Activated CD4-positive, alpha-beta T cell treated with anti-CD3 and anti-CD28 coated beads, Interleukin-2, amount 50 U/mL, for 16 hours (primary cell): ENCODE data around the gene ZNF575.
"Not testable (repeated sequence)": the region's sequence is repeated elsewhere in the genome, so short reads cannot be mapped to it uniquely, and the experiment has no call there.

Source experiments
- DNase-seq: peaks from one replicate; pipeline ENCODE4 v3.0.0-alpha.2; 2020

Gene ZNF575

DNA sequence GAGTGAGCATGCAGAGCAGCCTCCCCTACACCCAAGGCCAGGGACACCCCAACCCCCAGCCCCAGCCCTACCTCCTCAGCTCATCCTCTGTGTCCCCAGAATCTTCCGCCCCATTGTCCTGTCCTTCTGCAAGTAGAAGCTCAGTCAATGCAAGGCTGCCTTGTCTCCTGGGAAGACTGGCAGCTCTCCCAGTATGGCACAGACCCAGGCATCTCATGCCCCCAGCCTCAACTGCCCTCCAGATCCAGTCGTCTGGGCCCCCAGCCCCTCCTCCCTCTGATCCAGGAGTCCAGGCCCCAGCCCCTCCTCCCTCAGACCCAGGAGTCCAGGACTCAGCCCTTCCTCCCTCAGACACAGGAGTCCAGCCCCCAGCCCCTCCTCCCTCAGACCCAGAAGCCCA is 13.0 kb downstream of the ZNF575 start:
- DNase-seq, result no peak

DNA sequence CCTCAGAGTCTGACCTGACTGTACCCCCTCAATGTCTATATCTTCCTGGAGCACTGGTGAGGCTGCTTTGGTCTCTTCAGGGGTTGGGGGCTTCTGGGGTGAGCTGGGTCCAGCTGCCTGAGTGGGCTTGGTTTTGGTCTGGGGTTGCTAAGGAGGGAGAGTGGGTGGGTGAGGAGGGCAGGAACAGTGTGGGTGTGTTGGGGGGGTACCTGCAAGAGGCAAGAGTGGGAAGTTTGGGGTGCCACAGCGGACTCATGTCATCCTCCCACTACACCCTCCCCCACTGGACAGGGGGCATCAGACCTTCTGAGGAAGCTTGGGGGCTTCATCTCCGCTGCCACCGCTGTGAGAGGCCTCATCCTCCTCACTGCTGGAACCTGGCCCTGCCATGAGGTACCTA is 13.6 kb downstream of the ZNF575 start:
- DNase-seq, result no peak

DNA sequence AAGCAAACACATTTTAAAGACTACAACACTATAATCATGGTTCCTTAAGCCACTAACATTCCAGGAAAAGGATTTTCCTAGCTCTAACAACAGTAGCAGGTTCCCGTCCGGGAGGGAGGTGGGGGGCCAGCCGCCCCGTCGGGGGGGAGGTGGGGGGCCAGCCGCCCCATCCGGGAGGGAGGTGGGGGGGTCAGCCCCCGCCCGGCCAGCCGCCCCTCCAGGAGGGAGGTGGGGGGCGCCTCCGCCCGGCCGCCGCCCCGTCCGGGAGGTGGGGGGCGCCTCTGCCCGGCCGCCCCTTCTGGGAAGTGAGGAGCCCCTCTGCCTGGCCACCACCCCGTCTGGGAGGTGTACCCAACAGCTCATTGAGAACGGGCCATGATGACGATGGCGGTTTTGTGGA is 14.9 kb downstream of the ZNF575 start:
- DNase-seq, result not testable (repeated sequence)

DNA sequence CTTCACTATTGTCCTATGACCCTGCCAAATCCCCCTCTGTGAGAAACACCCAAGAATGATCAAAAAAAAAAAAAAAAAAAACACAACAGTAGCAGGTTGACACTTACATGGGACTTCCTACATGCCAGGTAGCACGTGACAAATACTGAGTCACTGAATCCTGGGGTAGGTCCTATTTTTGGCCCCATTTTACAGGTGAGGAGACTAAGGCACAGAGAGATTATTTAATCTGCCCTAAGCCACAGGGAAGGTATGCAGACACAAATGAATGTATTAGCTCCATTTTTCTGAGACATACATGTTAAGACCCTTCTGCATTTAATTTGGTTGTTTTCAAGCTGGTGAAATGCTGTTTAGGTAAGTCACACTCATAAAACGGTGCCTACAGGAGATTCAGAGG is 15.7 kb downstream of the ZNF575 start:
- DNase-seq, result no peak

DNA sequence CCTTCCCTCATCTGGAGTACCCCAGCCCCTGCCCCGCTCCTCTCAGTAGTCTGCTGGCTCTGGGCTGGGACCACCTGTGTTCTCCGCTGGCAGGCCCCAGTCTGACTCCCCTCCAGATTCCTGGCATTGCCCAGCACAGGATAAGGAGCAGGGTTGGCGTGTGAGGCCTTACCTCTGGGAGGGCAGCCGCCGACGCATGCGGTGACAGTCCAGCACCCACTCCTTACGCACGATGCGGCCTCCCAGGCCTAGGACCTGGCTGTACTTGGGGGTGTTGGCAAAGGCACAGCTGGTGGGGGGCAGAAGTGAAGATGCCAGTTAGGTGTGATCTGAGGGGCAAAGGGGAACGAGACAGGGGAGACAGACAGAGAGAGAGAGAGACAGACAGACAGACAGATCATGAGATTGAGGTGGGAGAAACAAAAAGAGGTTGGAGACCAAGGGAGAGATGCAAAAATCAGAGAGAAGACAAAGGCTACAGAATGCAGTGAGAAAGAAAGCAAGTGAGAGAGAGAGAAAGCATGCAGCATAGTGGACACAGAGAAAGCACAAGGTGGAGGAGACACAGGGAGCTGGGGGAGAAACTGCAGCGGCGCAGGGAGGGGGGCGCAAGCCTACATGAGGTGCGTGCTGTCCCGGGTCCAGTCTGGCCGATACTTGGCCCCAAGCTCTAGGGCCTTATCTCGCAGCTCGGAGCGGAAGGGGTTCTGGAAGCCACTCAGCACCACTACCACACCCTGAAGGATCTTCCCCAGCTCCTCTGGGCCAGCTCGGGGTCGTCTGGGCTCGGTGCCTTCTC is 18.6 kb downstream of the ZNF575 start:
- no peak for DNase-seq

DNA sequence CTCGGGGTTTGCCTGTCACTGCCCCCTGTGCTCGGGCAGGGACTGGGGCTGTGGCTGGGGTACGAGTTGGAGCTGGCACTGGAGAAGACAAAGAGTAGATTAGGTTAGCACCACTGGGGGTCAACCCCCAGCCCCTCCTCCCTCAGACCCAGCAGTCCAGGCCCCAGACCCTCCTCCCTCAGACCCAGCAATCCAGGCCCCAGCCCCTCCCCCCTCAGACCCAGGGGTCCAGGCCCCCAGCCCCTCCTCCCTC is 19.1 kb downstream of the ZNF575 start:
- DNase-seq, result no peak

DNA sequence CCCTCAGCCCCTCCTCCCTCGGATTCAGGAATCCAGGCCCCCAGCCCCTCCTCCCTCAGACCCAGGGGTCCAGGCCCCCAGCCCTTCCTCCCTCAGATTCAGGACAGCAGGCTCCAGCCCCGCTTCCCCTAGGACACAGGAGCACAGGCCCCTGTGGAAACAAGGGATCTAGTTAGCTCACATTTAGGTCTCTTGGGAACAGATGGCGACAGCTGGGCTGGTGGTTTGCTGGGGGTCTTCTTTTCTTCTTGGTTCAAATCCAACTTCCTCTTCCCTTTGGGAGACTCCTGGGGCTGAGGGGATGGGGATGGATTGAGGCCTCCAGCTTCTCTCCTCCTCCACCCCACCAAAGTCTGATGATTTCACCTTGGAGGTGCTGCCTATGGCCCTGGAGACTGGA is 19.6 kb downstream of the ZNF575 start:
- DNase-seq, result no peak

DNA sequence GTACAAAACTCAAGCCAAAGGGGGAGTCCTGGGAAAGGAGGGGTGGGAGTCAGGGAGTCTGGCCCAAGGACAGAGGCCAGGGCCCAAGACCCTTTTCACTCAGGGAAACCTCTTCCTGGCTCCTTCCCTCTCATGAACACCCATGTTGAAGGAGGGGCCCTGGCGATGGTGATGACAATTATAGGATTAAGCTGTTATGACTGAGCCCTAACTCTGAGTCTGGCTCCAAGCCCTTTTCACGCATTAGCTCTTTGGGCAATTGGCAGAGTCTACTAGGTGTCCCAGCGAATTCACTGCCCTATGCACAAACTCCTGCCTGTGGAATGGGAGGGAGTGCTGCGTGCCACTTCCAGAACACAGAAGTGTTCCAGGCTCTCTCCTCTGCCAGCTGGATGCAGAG is 20.7 kb downstream of the ZNF575 start:
- DNase-seq, result no peak

DNA sequence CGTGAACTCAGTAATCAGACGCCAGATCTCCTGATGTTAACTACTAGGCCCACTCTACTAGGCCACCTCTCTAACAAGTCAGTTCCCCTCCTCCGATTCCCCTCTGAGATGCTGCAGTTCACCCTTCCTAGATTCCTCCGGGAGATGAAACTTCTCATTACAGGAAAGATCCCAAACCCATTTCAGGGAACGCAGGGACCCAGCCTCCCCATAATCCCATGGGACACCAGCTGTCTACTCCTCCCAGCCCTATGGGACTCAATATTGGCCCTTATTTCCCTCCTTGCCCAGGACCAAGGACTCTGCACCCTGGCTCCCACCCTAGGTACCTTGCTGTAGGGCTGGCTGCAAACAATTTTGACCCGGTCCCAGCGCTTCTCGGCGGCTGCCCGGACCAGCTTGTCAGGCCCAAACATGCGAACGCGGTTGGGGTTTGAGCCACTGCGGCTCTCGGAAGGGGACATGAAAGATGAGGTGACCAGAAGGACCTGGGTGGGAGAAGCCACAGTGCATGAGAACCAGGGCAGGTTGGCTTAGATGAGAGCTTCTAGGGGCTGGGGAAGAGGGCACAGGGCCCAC is 21.4 kb downstream of the ZNF575 start:
- no peak for DNase-seq

DNA sequence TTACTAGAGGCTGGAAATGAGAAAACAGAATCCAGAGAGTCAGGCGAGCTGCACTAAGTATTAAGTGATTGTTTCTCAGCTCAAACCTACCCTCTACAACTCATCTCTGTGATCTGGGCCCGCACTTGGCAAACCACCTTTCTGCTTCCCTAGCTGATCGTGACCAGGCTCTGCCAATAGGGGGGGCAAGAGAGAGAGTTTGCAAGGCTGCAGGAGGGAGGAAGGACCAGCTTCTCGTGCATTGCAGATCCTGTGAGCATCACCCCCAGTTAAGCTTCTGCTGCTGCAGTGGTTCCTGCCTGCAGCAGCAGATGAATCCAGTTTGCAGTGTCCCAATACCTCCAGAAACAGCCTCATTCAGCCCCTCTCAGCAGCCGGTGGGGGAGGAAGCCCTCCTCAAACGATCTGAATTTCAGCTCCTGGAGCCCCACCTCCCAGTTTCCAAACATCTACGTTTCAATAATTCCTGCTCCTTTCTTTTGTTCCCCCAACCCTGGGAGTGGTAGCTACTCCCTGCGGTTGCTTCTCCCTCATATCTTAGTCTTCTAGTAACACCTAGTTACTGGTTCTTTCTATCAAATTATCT is 22.3 kb downstream of the ZNF575 start:
- DNase-seq, result peak; percentile 86

DNA sequence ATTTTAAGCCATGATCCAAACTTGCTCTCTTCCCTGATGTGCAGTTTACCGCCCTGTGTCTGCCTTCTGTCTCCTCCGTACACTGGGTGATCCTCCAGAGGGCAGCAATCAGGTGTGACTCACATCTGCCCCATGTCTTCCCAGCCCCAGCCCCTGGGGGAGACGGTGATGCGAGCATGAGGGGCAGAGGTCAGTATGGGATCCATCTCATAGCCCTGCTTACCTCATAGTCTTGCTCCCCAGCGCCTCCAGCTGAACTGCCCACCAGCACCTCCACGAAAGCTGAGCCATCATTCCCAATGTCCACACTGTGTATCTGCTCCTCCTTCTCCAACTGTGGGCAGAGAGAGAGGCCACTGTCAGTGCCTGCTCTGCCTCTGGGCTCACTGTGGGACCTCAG is 27.7 kb downstream of the ZNF575 start:
- DNase-seq, result no peak

DNA sequence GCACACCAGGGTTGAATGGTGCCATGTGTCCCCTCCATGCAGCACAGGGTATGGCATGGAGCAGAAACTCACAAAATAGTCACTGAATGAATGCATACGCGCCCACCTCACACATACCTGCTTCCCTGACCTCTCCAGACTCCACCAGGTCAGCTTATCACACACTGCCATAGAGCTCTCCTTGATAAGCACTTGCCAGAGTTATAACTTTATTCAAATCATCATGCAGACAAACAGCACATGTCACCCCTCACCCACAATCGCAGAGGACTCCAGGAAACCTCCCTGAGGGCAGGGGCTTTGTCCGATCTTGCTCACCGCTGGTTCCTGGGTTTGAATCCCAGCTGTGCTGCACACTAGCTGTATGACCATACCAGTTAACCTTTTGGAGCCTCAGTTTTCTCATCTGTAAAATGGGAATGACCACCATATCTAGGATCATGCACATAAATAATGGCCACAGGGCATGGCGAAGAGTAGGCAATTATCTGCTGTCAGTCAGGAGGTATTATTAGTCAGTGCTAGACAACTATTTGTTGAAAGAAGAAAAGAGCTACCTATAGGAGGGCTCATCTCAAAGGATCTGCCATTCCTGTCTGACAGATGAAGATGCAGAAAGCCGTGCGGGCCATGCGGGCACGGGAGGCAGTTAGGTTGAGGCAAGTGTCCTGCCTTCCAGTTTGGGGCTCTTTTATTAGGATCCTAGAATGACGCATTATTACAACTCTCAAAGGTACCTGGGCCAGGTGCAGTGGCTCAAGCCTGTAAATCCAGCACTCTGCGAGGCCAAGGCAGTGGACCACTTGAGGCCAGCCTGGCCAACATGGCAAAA is 28.4 kb downstream of the ZNF575 start:
- no peak for DNase-seq

DNA sequence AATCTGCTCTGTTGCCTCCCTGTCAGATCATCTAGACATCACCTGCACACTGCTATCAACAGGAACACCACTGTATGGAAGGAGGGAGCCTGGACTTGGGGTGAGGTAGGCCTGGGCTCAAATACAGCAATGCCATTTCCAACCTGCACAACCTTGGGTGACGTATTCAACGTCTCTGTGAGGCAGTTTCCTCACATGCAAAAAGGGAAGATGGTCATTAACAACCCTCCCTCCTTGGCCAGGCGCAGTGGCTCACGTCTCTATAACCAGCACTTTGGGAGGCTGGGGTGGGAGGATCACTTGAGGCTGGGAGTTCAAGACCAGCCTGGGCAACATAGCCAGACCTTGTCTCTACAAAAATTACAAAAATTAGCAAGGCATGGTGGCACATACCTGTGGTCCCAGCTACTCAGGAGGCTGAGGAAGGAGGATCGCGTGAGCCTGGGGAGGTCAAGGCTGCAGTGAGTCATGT is 29.3 kb downstream of the ZNF575 start:
- no peak for DNase-seq

DNA sequence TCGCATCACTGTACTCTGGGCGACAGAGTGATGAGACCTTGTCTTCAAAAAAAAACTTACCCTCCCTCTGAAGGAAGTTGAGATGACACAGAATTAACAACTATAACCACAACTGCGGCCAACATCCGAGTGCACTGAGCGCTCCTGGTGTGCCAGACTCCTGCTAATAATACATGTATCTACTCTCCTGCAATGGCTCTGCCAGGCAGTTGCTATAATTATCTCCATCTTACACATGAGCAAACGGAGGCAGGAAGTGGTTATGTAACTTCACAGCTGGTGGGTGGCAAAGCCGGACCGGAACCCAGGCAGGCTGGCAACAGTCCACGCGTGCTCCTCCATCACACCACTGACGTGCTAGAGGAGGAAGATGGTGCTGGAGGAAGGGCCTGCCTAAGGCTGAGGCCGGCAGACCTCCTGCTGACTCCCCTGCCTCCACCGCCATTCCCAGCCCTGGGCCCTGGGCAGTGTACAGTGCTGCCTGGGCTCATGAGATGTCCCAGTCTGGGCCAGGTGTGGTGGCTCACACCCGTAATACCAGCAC is 29.8 kb downstream of the ZNF575 start:
- peak; percentile 92 for DNase-seq

DNA sequence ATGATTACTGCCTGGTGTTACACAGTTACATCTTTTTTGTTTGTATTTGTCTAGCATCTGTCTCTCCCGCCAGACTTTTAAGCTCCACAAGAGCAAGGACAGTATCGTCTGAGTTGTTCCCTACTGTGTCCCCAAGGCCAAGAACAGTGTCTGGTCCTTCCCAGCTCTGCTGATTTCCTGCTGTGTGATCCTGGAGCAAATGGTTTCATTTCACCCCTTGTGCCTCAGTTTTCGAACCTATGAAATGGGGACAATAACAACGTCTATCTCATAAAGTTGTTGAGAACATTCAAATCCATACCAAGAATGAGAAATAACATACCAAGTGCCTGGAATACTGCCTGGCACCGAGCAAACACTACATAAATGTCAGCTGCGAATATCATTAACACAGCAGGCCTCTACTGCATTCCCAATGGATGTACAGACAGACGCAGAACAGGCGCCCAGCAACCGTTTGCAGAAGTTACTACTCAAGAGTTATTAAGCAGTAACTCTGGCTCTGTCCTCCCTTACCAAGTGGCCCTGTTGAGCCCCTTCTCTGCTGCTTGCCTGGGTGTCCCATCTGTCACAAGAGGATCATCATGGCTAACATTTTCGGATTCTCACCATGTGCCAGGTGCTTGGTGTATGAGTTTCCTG is 30.9 kb downstream of the ZNF575 start:
- no peak for DNase-seq

DNA sequence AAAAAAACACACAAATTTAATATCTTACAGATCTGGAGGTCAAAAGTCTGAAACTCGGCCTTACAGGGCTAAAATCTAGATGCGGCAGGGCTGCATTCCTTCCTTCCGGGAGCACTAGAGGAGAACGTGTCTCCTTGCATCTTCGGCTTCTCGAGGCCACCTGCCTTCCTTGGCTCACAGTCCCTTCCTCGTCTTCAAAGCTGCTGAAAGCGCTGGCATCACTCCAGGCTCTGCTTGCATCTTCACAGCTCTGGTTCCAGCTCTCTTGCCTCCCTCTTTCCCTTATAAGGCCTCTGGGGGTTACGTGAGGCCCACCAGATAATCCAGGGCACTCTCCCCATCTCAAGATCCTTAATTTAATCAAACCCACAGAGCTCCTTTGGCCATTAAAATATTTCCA is 31.8 kb downstream of the ZNF575 start:
- no peak for DNase-seq

DNA sequence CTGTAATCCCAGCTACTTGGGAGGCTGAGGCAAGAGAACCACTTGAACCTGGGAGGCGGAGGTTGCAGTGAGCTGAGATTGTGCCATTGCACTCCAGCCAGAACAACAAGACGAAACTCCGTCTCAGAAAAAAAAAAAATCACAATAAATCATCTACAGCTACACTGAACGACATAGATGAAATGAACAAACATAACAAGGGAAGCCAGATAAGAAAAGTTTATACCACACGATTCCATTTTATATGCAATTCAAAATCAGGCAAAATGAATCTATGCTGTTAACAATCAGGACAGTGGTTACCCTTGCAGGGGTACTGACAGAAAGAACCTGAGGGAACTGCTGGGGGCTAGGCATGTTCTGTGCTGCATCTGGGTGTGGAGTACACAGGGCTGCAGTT is 36.7 kb downstream of the ZNF575 start:
- no peak for DNase-seq

DNA sequence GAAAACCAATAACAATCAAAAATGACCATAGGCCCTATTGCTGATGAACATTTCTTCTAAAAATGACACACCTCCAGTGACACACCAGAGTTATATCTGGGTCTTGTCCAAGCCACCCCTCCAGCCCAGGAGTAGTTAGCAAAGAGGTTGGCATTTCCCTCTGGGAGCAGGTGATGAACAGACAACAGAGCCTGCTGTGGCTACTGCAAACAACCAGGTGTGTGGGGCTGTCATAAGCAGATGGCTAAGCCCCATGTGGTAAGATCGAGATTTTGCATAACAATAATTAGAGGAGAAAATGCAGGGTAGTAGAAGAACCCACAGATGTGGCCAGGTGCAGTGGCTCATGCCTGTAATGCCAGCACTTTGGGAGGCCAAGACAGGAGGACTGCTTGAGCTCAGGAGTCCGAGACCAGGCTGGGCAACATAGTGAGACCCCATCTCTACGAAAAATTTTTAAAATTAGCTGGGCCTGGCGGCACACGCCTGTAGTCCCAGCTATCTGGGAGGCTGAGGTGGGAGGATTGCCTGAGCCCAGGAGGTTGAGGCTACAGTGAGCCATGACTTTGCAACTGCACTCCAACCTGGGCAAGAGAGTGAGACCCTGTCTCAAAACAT is 37.3 kb downstream of the ZNF575 start:
- no peak for DNase-seq

DNA sequence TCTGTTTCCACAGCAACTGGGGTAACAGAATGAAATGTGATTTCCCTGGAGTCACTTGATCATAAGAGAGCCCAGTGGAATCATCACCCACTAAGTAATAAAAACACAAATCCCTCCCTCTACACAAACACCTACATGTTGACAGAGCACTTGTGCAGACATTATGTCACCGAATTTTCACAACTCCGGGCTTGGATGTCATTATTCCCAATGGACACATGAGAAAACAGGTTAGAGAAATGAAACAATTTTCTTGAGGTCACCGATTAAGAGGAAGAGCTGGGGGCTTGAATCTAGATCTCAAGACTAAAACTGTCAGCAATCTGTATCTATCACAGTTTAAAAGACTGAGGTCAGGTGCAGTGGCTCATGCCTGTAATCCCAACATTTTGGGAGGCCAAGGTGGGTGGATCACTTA is 39.2 kb downstream of the ZNF575 start:
- DNase-seq, result no peak

DNA sequence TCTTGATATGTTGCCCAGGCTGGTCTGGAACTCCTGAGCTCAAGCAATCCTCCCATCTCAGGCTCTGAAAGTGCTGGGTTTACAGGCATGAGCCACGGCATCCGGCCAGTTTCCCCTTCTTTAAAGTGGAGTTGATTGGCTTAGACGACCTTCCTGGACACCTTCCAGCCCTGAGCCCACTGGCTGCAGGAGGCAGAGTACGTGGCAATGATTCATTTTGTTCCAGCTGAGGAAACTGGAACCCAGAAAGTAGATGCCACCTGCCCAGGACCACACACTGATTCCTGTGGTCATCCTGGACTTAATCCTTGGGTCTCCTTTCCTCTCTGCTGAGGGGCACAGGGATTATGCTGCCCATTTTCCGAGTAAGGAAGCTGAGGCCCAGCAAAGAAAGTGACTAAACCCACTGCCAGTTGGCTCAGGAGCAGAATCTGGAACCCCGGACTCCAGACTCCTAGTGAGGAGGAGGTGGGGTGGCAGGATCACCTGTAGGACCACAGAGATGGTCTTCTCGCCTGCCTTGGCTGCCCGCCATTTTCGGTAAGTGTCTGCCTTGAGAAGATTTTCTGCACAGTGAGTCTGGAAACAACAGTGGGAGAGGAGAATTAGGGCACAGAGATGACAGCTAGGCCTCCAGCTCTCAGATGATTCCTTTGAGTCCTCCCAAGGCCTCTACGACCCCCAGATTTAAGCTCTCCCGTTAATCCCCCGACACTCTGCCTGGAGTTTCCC is 41.6 kb downstream of the ZNF575 start:
- no peak for DNase-seq

DNA sequence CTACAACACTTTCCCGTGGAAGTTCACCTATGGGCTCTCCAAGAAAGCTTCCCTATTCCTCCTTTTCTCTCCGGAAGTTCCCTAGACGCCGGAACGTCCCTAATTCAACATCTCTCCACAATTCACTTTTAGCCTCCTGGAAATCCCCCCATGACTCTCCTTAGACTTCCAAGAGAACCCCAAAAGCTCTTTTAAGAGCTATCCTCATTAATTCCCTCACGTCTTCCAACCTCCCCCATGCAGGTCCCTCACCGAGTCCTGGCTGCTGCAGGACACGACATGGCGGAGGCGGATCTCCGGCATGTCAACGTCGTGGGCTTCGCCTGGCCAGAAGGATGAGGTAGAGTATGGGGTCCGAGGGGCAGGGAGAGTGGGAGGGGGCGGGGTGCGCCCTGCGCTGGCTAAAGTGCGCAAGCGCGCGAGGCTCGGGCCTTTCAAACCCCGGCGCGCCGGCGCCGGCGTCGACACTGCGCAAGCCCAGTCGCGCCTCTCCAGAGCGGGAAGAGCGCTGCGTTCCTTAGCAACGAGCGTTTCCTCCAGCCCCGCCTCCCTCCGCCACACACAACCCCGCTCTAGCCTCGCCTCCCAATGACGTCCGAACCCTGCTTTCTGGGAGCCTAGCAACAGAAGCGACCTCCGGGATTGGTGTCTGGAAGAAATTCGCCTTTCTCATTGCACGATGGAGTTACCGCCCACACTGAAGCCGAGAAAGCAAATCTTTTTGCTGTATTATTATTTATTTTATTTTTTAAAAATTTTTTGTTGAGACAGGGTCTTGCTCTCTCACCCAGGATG is 42.4 kb downstream of the ZNF575 start, which contains the start of the genes PINLYP and XRCC1:
Gene PINLYP (plus strand): TSS at position 646 of the 795 bp plus-strand sequence. CDS start 1,391 bp downstream, outside the sequence.
Gene XRCC1 (minus strand): TSS at position 372 of the 795 bp plus-strand sequence. CDS start 69 bp downstream, at position 303.
- DNase-seq, result peak; percentile 98
